GM12878 (cell line): ENCODE measurements around the gene PBRM1. TPM values are rescaled to one million over a fixed set of nuclear protein-coding genes. Genes with fewer than 3 reads are reported as not detected.

Source experiments
- ATAC-seq: fragments of 200-7000 bp; cut with Tn5 transposase; 3 replicates; pipeline ENCODE4 v1.9.1; 2020; ENCODE audit warnings: mild to moderate bottlenecking, moderate library complexity
- BruUV-seq: library from RNA; stranded (reverse); fragments of 400-500 nt; replicated peaks from 2 replicates; lab custom pipeline; 2021; lab: Mats Ljungman, UMichigan
- CTCF ChIA-PET: fragments of 300-600 bp; sonication (Branson Sonifier 250); formaldehyde crosslinking; extraction: SDS; loops from one replicate; lab custom pipeline; 2021; ENCODE audit warnings: inconsistent platforms; lab: Yijun Ruan, JAX
- POLR2A ChIA-PET: fragments of 350-600 bp; formaldehyde crosslinking; extraction: SDS; loops from one replicate; lab custom pipeline; 2021; ENCODE audit warnings: inconsistent platforms; lab: Charles Lee
- RAD21 ChIA-PET: fragments of 300-600 bp; sonication (Branson Sonifier 250); formaldehyde crosslinking; loops from one replicate; lab custom pipeline; 2023; ENCODE audit warnings: antibody characterized with exemption; ENCODE audit not compliant: unreplicated experiment; lab: Charles Lee
- SMC1A ChIA-PET: fragments of 300-600 bp; sonication (Branson Sonifier 250); formaldehyde crosslinking; loops from one replicate; lab custom pipeline; 2023; ENCODE audit not compliant: unreplicated experiment, uncharacterized antibody; lab: Charles Lee
- DNase-seq: peaks from one replicate; pipeline ENCODE4 v3.0.0-alpha.2; 2011; ENCODE audit warnings: low read depth, low spot score
- FAIRE-seq: peaks from 3 replicates; lab custom pipeline; 2011; peaks lifted over from hg19 to GRCh38; lab: Jason Lieb, UNC
- H2AFZ ChIP-seq: 2 replicates; pipeline ENCODE4 v1.6.0; 2011; ENCODE audit warnings: low read depth, low read length, control low read depth; ENCODE audit not compliant: control insufficient read depth
- H3K27ac ChIP-seq: 2 replicates; pipeline ENCODE4 v1.5.1; 2011; ENCODE audit warnings: control low read depth; ENCODE audit not compliant: control insufficient read depth, insufficient read depth
- H3K27me3 ChIP-seq, 2 experiments: replicated peaks in 1 of 2; 2 replicates each; pipeline versions ENCODE4 v1.6.0 to v1.6.1; 2011; ENCODE audit warnings: low read length in 1 of 2; ENCODE audit not compliant: control insufficient read depth in 2 of 2, insufficient read depth in 2 of 2
- H3K36me3 ChIP-seq, 2 experiments: 2 replicates each; pipeline ENCODE4 v1.5.1; 2011; ENCODE audit warnings: low read length in 1 of 2; ENCODE audit not compliant: control insufficient read depth in 2 of 2, insufficient read depth in 2 of 2
- H3K4me1 ChIP-seq: 2 replicates; pipeline ENCODE4 v1.6.1; 2011; ENCODE audit warnings: mild to moderate bottlenecking, low read length, moderate library complexity, mixed read lengths; ENCODE audit not compliant: control insufficient read depth, insufficient read depth
- H3K4me2 ChIP-seq: 2 replicates; pipeline ENCODE4 v1.6.0; 2011; ENCODE audit warnings: control low read depth; ENCODE audit not compliant: control insufficient read depth, insufficient read depth
- H3K4me3 ChIP-seq: fragments of 200-600 bp; sonication (generic); 2 replicates; pipeline ENCODE4 v1.5.1; 2016
- H3K79me2 ChIP-seq: 2 replicates; pipeline ENCODE4 v1.6.0; 2011; ENCODE audit warnings: low read length; ENCODE audit not compliant: control insufficient read depth, insufficient read depth
- H3K9ac ChIP-seq: 2 replicates; pipeline ENCODE4 v1.8.0; 2011; ENCODE audit warnings: low read length, control low read depth, mixed read lengths; ENCODE audit not compliant: control insufficient read depth, insufficient read depth
- H3K9me3 ChIP-seq: replicated peaks from 3 replicates; pipeline ENCODE4 v1.5.1; 2011; ENCODE audit warnings: mild to moderate bottlenecking, low read length; ENCODE audit not compliant: control insufficient read depth, insufficient read depth
- H4K20me1 ChIP-seq: 2 replicates; pipeline ENCODE4 v1.6.0; 2011; ENCODE audit not compliant: control insufficient read depth, insufficient read depth
- BCL11A ChIP-seq: IDR thresholded peaks from 2 replicates; pipeline ENCODE4 v1.6.1; 2011; ENCODE audit warnings: low read depth, low read length
- BMI1 ChIP-seq: fragments of 450-650 bp; IDR thresholded peaks from 2 replicates; pipeline ENCODE4 v1.6.1; 2016; ENCODE audit warnings: mild to moderate bottlenecking, moderate library complexity, borderline replicate concordance
- CREM ChIP-seq: IDR thresholded peaks from 2 replicates; pipeline ENCODE4 v1.6.1; 2014; ENCODE audit warnings: antibody characterized with exemption, low read depth
- EGR1 ChIP-seq, 2 experiments: IDR thresholded peaks; 1 replicate in 1 of 2; 2 replicates in 1 of 2; pipeline ENCODE4 v1.6.1; 2011 to 2012; ENCODE audit warnings: low read depth in 2 of 2, low read length in 2 of 2, borderline replicate concordance in 1 of 2, mild to moderate bottlenecking in 1 of 2, moderate library complexity in 1 of 2
- GABPA ChIP-seq: IDR thresholded peaks from 2 replicates; pipeline ENCODE4 v1.6.1; 2014; ENCODE audit warnings: antibody characterized with exemption, low read depth, mild to moderate bottlenecking, inconsistent platforms
- JUND ChIP-seq: IDR thresholded peaks from 2 replicates; pipeline ENCODE4 v1.6.1; 2012; ENCODE audit warnings: low read depth, mild to moderate bottlenecking, low read length, improper control_type of control experiment, moderate library complexity
- MTA3 ChIP-seq: IDR thresholded peaks from 2 replicates; pipeline ENCODE4 v1.6.1; 2012; ENCODE audit warnings: low read length, inconsistent platforms, borderline replicate concordance
- POLR2AphosphoS2 ChIP-seq: IDR thresholded peaks from 2 replicates; pipeline ENCODE4 v1.6.1; 2011; ENCODE audit warnings: low read depth, mild to moderate bottlenecking, low read length, improper control_type of control experiment, moderate library complexity
- RAD21 ChIP-seq: IDR thresholded peaks from 2 replicates; pipeline ENCODE4 v1.6.1; 2011; ENCODE audit warnings: mild to moderate bottlenecking, low read depth, low read length, moderate library complexity; ENCODE audit not compliant: insufficient read depth
- RBBP5 ChIP-seq: fragments of 200-600 bp; sonication (generic); conservative IDR thresholded peaks from 2 replicates; pipeline ENCODE4 v1.6.1; 2016
- SMAD5 ChIP-seq: IDR thresholded peaks from 2 replicates; pipeline ENCODE4 v1.6.1; 2016; ENCODE audit warnings: antibody characterized with exemption, low read depth
- TBL1XR1 ChIP-seq: IDR thresholded peaks from 2 replicates; pipeline ENCODE4 v1.6.1; 2012; ENCODE audit warnings: low read depth, low read length, improper control_type of control experiment
- TCF12 ChIP-seq: IDR thresholded peaks from 2 replicates; pipeline ENCODE4 v1.6.1; 2011; ENCODE audit warnings: low read depth, mild to moderate bottlenecking, low read length
- ZNF207 ChIP-seq: fragments of 450-650 bp; IDR thresholded peaks from 2 replicates; pipeline ENCODE4 v1.6.1; 2014; ENCODE audit warnings: antibody characterized with exemption, mild to moderate bottlenecking, borderline replicate concordance
- ZNF24 ChIP-seq: fragments of 450-650 bp; IDR thresholded peaks from 2 replicates; pipeline ENCODE4 v1.6.1; 2017; ENCODE audit warnings: antibody characterized with exemption, mild to moderate bottlenecking
- WGBS: methylation state at CpG from one replicate; pipeline ENCODE4 v1.1.6; 2016; ENCODE audit warnings: low lambda C conversion rate; ENCODE audit not compliant: insufficient replicate concordance, insufficient coverage; ENCODE audit errors: missing lambda C conversion rate; 5-methylcytosine and 5-hydroxymethylcytosine counted together
- in situ Hi-C: fragments of 300-500 bp; cut with MboI; formaldehyde crosslinking; loops from 9 replicates; pipeline ENCODE4 v1.14.3; 2018; ENCODE audit warnings: mixed read lengths
- intact Hi-C: fragments of 100-400 bp; cut with micrococcal nuclease; formaldehyde crosslinking; loops from one replicate; pipeline ENCODE4 v1.14.2; 2022; ENCODE audit not compliant: unreplicated experiment
- polyA plus RNA-seq, 11 experiments: library from polyadenylated mRNA; depleted of rRNA in 4 of 11; unstranded in 6 of 11; stranded (reverse) in 5 of 11; fragments of >200 nt; fragmentation: Nextera tagmentation in 4 of 11; fragmentation: Illumina TruSeq in 1 of 11; extraction: Ambion mirVana in 4 of 11; extraction: Trizol in 1 of 11; gene quantifications; 1 replicate in 1 of 11; 2 replicates in 10 of 11; pipeline versions ENCODE4 v1.2.1 to v1.2.3, GENCODE V29; 2011 to 2016; ENCODE audit warnings: inconsistent platforms in 2 of 11, missing spikeins in 2 of 11, low read depth in 1 of 11
- total RNA-seq, 4 experiments: library from RNA; depleted of rRNA in 3 of 4; stranded (reverse); fragments of >200 nt in 3 of 4; fragmentation: Illumina TruSeq in 1 of 4; extraction: Trizol in 1 of 4; gene quantifications; 2 replicates each; pipeline versions ENCODE4 v1.2.1 to v1.2.3, GENCODE V29; 2013 to 2021
- TF ChIP-seq, protein P1 (sequence below): IDR thresholded peaks from 2 replicates; pipeline ENCODE4 v1.6.1; 2012; ENCODE audit warnings: low read length, inconsistent platforms
- TF ChIP-seq, protein P2 (sequence below): IDR thresholded peaks from 2 replicates; pipeline ENCODE4 v1.6.1; 2011; ENCODE audit warnings: low read depth, mild to moderate bottlenecking, low read length, moderate library complexity, borderline replicate concordance; ENCODE audit errors: extremely low read depth

Gene PBRM1
- total and polyA plus RNA-seq, 10 of the 15 experiments (the other 5 are each of a cell fraction or from before 2014, with no cell fraction given): 8.9 to 88.9 (median 39.3) TPM

DNA sequence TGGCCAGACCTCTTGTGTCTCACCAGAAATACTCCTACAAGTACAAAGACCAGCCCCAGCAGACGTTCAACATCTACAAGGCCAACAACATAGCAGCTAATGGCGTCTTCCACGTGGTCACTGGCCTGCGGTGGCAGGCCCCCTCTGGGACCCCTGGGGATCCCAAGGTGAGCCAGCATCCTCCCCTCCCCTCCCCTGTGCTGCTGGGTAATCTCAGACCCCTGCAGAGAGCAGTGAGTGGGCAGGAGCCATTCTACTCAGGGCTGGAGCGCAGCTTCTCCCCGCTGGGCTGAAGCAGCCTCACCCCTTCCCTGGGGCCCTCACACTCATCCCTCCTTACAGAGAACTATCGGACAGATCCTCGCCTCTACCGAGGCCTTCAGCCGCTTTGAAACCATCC, 180.7 kb downstream of the PBRM1 start (continued):
- no peak for TF ChIP-seq RBBP5
- no peak for TF ChIP-seq TCF12
- no peak for TF ChIP-seq BMI1
- TF ChIP-seq, protein P1, sequence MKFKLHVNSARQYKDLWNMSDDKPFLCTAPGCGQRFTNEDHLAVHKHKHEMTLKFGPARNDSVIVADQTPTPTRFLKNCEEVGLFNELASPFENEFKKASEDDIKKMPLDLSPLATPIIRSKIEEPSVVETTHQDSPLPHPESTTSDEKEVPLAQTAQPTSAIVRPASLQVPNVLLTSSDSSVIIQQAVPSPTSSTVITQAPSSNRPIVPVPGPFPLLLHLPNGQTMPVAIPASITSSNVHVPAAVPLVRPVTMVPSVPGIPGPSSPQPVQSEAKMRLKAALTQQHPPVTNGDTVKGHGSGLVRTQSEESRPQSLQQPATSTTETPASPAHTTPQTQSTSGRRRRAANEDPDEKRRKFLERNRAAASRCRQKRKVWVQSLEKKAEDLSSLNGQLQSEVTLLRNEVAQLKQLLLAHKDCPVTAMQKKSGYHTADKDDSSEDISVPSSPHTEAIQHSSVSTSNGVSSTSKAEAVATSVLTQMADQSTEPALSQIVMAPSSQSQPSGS: no peak
- TF ChIP-seq BCL11A: no peak
- TF ChIP-seq SMAD5: no peak
- TF ChIP-seq, protein P2, sequence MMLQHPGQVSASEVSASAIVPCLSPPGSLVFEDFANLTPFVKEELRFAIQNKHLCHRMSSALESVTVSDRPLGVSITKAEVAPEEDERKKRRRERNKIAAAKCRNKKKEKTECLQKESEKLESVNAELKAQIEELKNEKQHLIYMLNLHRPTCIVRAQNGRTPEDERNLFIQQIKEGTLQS: no peak
- TF ChIP-seq CREM: no peak
- TF ChIP-seq TBL1XR1: no peak
- TF ChIP-seq ZNF24: no peak

DNA sequence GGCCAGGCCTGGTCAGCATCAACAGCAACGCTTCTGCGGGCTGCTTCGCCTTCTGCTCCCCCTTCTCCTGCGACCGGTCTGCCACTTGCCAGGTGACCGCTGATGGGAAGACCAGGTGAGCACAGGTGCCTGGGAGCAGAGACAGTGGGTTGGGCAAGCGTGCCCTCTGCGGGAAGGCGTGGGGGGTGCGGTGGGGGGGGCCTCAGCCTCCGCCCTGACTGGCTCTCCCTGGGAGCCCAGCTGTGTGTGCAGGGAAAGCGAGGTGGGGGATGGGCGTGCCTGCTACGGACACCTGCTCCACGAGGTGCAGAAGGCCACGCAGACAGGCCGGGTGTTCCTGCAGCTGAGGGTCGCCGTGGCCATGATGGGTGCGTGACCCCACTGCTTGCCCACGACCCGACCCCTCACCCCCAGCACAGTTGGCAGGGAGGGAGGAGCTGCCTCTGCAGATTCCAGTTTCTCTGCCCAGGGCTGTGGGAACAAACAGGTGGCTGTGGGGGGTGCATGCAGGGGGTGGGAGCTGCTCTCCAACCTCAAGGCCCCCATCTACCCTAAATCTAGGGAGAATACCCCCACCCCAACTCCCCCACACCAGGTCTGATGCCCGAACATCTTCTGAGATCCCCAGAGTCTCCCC, 181.8 kb downstream of the PBRM1 start:
- CTCF ChIA-PET: no interaction called here
- Histone ChIP-seq H4K20me1 (no peaks in the 10 kb centered on the region), H2AFZ (no peak overlapping the region), H3K9ac (no peak overlapping the region), H3K79me2 (no peaks in the 10 kb centered on the region), H3K4me1 (no peaks in the 10 kb centered on the region), H3K36me3 (no peaks in the 10 kb centered on the region), H3K27ac (no peak overlapping the region), H3K9me3 (no peaks in the 10 kb centered on the region), H3K4me3 (no peak overlapping the region), H3K27me3 (no peaks in the 10 kb centered on the region), H3K4me2 (no peak overlapping the region)
- FAIRE-seq (no peak), DNase-seq (no peak), ATAC-seq (no peak)
- in situ Hi-C loops: no loop called here
- TF ChIP-seq JUND (no peak), ZNF207 (no peak), TCF12 (no peak), POLR2AphosphoS2 (no peak), RAD21 (no peak), EGR1 (IDR thresholded peaks at IDR 0.05; ENCODE audit: borderline replicate concordance in 1 of 2, low read depth in 2 of 2, low read length in 2 of 2) (no peak), GABPA (no peak), MTA3 (no peak)
- no TSS peak for BruUV-seq
- SMC1A ChIA-PET: no interaction called here
- WGBS: 30% methylated on average over 16 of the region's 23 CpGs
- POLR2A ChIA-PET: interaction anchor here (0.5 kb wide), 1 partner anchor 123 kb away, joined by 3 read pairs; no protein-coding TSS in a partner anchor
- RAD21 ChIA-PET: no interaction called here
- intact Hi-C loops: no loop called here
